Subcutaneous adipose tissue (tissue), 4 donors: Measurements from ENCODE around the gene RCAN3. TPM values are rescaled to one million over a fixed set of nuclear protein-coding genes. Genes with fewer than 3 reads are reported as not detected.

ENCODE experiments used
- total RNA-seq, 4 donors: library from RNA; depleted of rRNA; stranded (reverse); fragments of >200 nt; gene quantifications; one replicate each; pipeline ENCODE4 v1.1.0, GENCODE V29; 2016
- TF ChIP-seq, protein P1 (sequence below): fragments of 450-650 bp; IDR thresholded peaks from one replicate; pipeline ENCODE4 v1.5.1; 2016; ENCODE audit warnings: low read depth, mild to moderate bottlenecking, control low read depth, antibody characterized with exemption, moderate library complexity

RCAN3 gene
- total RNA-seq, 4 donors from 2014 or later, result 5.3 to 10.9 (median 6.9) TPM

DNA sequence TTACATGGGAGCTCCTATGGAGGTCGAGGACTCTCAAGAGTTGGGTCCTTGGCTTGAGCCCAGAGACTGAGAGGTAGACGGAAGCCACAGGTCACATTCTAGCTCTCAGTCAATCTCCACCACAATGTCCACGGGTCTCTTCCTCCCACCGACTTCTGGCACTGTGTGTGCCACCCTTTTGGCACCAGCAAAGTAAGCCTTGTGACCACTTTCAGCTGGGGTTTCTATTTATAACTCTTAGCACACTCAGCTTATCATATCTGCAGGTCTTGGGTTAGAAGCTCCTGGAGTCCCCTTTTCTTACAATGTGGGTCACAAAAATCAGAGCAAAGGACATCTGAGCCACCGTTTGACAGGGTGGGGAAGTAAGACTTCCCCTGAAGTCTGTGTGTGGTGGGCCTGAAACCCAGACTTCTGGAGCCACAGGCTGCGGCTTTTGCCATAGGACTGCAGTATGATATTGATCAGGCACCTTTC is 81.6 kb downstream of the RCAN3 start:
- TF ChIP-seq, protein P1, sequence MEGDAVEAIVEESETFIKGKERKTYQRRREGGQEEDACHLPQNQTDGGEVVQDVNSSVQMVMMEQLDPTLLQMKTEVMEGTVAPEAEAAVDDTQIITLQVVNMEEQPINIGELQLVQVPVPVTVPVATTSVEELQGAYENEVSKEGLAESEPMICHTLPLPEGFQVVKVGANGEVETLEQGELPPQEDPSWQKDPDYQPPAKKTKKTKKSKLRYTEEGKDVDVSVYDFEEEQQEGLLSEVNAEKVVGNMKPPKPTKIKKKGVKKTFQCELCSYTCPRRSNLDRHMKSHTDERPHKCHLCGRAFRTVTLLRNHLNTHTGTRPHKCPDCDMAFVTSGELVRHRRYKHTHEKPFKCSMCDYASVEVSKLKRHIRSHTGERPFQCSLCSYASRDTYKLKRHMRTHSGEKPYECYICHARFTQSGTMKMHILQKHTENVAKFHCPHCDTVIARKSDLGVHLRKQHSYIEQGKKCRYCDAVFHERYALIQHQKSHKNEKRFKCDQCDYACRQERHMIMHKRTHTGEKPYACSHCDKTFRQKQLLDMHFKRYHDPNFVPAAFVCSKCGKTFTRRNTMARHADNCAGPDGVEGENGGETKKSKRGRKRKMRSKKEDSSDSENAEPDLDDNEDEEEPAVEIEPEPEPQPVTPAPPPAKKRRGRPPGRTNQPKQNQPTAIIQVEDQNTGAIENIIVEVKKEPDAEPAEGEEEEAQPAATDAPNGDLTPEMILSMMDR, result no peak

DNA sequence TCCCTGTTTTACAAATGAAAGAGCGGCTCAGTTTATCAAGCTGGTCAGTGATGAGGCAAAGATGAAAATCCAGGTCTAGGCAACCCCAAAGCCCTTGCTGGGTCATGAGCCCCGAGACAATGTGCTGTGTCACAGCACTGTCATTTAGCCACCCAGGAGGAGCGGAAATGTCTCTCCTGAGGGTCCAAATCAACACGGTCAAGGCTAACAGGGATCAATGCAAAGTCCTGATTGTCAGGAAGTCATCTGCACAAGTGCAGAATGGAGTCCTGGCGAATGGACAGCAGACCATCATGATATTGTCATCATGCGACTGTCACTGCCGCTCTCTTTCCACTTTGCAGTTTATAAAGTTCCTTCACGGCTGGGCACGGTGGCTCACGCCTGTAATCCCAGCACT is 83.5 kb downstream of the RCAN3 start:
- TF ChIP-seq, protein P1, result no peak

DNA sequence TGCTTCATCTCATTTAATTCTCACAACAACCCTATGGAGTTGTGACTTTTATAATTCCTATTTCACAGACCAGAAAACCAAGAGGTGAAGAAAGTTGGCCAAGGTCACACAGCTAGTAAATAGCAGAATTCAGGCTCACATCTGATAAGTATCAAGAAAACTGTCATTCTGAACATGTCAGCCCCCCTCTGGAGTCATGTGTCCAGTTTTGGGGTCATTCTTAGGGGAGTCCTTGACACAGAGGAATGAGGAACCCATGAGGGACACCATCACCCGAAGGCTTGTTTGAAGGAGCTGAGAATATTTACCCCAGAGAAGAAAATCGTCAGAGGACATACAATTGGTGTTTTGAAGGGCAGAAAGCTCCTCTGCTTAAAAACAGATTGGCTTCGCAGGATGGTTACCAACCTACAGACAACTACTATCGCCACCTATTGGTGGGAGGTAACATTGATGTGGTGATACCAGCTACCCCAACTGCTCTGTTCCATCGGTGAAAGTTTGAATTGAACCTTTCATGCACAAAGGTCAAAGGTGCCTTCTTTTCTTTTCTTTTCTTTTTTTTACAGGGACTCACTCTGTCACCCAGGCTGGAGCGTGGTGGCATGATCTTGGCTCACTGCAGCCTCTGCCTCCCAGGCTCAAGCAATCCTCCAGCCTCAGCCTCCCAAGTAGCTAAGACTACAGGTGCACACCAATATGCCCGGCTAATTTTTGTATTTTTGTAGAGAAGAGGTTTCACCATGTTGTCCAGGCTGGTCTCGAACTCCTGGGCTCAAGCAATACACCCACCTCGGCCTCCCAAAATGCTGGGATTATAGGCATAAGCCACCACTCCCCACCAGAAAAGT is 84.6 kb downstream of the RCAN3 start:
- TF ChIP-seq, protein P1, result no peak

DNA sequence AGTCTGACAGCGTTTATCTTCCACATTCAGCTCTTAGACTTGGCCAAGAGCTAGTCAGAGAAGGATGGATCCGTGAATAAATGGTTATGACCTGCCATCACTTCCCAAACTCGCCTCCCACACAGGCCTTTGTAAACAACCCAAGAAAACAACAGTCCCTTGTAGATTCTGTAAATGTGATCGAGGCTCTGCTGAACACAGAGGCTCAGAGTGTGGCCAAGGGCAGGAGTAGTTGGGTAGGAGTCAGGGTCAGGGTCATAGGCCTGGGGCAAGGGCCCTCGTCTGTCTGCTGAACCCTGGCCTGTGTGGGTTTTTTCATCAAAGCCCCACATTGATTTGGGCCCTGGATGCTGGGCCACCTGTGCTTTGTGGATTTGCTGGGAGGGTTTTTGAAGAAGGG is 85.9 kb downstream of the RCAN3 start:
- TF ChIP-seq, protein P1, result no peak

DNA sequence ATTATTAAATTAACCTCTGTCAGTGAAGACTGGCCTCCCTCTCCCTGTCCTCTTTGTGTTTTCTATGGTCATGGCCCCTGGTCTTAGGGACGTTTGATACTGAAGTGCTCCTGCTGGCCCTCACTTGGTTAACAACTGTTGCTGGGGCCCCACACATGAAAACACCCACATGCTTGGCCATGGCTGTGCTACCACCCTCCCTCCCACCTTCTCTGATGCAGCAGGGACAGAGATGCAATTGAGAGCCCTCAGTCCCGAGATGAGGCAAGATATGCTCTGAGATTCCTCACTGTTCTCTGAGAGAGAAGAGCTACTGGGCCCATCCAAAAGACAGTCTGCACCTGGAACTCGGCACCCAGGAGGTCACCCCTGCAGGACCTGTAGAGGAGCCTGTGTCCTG is 86.6 kb downstream of the RCAN3 start:
- TF ChIP-seq, protein P1, result no peak

Other genes with a start within 250 kb of the RCAN3 start
- gene GRHL3, start 183.5 kb upstream of the RCAN3 start, total RNA-seq, result not detected
- gene STPG1, start 89.1 kb upstream of the RCAN3 start, total RNA-seq, result 1 to 10 TPM; 1.5 to 5.5 (median 3.1) TPM
- gene NIPAL3, start 87.0 kb upstream of the RCAN3 start, total RNA-seq, result 10 to 100 TPM in 3 of 4 donors, 1 to 10 TPM in 1; 5.1 to 16.4 (median 13.1) TPM
- under 1 TPM in 2 of 4 donors, not detected in 2; 0.22 to 0.33 TPM for gene NCMAP, start 53.3 kb downstream of the RCAN3 start, total RNA-seq
- gene SRRM1, start 140.5 kb downstream of the RCAN3 start, total RNA-seq, result 100 to 1,000 TPM; 103 to 121 (median 113) TPM
- 100 to 1,000 TPM; 145 to 344 (median 181) TPM for gene CLIC4, start 242.6 kb downstream of the RCAN3 start, total RNA-seq